ENCODE data around the gene LPCAT3.

Gene LPCAT3

GRCh38 chr12:6958609-6959057 is 59.6 kb downstream of the LPCAT3 start:
- peak overlapping the region; percentile 13 for H3K27ac Mint-ChIP-seq
- H3K27me3 Mint-ChIP-seq (ENCODE audit: low read depth, poor library complexity) = peaks cover 2% of the 10 kb centered on the region
- no peaks in the 10 kb centered on the region for H3K9me3 Mint-ChIP-seq
- H3K4me1 Mint-ChIP-seq = peaks cover 65% of the 10 kb centered on the region
- DNase-seq = no peak
- no peaks in the 10 kb centered on the region for H3K36me3 Mint-ChIP-seq (ENCODE audit: low read depth)
- H3K4me3 Mint-ChIP-seq = no peak overlapping the region
- TF ChIP-seq, protein P1, sequence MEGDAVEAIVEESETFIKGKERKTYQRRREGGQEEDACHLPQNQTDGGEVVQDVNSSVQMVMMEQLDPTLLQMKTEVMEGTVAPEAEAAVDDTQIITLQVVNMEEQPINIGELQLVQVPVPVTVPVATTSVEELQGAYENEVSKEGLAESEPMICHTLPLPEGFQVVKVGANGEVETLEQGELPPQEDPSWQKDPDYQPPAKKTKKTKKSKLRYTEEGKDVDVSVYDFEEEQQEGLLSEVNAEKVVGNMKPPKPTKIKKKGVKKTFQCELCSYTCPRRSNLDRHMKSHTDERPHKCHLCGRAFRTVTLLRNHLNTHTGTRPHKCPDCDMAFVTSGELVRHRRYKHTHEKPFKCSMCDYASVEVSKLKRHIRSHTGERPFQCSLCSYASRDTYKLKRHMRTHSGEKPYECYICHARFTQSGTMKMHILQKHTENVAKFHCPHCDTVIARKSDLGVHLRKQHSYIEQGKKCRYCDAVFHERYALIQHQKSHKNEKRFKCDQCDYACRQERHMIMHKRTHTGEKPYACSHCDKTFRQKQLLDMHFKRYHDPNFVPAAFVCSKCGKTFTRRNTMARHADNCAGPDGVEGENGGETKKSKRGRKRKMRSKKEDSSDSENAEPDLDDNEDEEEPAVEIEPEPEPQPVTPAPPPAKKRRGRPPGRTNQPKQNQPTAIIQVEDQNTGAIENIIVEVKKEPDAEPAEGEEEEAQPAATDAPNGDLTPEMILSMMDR (IDR thresholded peaks at IDR 0.05) = no peak

GRCh38 chr12:6957741-6958608 is 60.3 kb downstream of the LPCAT3 start:
- peaks cover 71% of the 10 kb centered on the region for H3K4me1 Mint-ChIP-seq
- H3K36me3 Mint-ChIP-seq (ENCODE audit: low read depth) = no peaks in the 10 kb centered on the region
- H3K27me3 Mint-ChIP-seq (ENCODE audit: low read depth, poor library complexity) = peaks cover 2% of the 10 kb centered on the region
- no peak overlapping the region for H3K4me3 Mint-ChIP-seq
- H3K9me3 Mint-ChIP-seq = no peaks in the 10 kb centered on the region
- peak overlapping the region; percentile 13 for H3K27ac Mint-ChIP-seq
- DNase-seq = no peak
- TF ChIP-seq, protein P1 (IDR thresholded peaks at IDR 0.05) = no peak

DNA sequence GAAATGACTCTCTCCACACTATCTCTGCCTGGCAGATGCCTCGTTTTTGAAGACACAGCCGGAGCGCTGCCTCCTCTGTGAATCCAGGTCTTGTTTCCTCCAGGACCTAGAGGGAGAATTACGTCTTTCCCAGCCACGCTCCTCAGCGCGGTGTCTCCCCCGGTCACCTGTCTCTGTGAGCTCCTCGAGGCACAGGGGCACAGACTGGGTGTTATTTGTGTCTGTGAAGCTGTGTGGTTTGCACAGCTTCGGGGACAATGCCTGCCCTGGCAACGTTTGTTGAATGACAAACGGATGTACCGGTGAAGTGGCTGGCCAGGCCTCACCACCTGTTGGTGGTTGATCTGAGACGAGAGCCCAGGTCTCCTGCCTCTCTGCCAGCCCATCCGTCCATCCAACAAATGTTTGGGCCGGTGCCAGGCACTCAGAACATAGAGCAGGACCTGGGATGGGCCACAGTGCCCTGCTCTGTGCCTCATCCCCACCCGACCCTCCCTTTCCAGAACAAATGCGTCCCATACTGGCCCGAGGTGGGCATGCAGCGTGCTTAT is 61.0 kb downstream of the LPCAT3 start:
- Mint-ChIP-seq H3K27ac (peak overlapping the region; percentile 85), H3K4me3 (no peak overlapping the region), H3K36me3 (ENCODE audit: low read depth) (no peaks in the 10 kb centered on the region), H3K27me3 (ENCODE audit: low read depth, poor library complexity) (peaks cover 2% of the 10 kb centered on the region), H3K4me1 (peaks cover 71% of the 10 kb centered on the region), H3K9me3 (no peaks in the 10 kb centered on the region)
- TF ChIP-seq, protein P1 (IDR thresholded peaks at IDR 0.05) = no peak
- DNase-seq = no peak

DNA sequence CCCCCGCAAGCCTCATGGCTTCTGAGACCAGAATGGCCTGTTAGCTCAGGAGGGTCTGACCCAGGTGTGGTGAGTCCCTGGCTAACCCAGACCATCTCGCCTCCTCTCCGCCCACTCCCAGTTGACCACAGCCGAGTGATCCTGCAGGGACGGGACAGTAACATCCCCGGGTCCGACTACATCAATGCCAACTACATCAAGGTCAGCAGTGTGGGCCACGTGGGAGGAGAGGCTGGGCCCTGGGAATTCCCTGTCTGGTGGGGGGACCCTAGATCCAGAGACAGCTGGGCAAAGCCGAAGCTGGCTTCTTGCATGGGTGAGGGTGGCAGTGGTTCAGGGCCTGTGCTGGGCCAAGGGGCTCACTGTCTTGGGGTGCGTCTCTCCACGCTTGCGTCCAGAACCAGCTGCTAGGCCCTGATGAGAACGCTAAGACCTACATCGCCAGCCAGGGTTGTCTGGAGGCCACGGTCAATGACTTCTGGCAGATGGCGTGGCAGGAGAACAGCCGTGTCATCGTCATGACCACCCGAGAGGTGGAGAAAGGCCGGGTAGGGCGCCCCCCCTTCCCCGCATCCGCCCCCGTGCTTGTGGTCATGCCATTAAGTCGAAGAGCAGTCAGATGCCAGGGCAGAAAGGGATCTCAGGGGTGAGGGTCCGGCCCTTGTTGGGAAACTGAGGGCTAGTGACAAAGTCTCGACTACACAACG is 62.1 kb downstream of the LPCAT3 start:
- DNase-seq = no peak
- H3K4me3 Mint-ChIP-seq = no peak overlapping the region
- TF ChIP-seq, protein P1 (IDR thresholded peaks at IDR 0.05) = no peak
- H3K27ac Mint-ChIP-seq = no peak overlapping the region
- no peaks in the 10 kb centered on the region for H3K9me3 Mint-ChIP-seq
- H3K36me3 Mint-ChIP-seq (ENCODE audit: low read depth) = no peaks in the 10 kb centered on the region
- peaks cover 65% of the 10 kb centered on the region for H3K4me1 Mint-ChIP-seq
- H3K27me3 Mint-ChIP-seq (ENCODE audit: low read depth, poor library complexity) = peaks cover 2% of the 10 kb centered on the region

- Mint-ChIP-seq H3K4me1 (peaks cover 58% of the 10 kb centered on the region), H3K9me3 (no peaks in the 10 kb centered on the region), H3K27me3 (ENCODE audit: low read depth, poor library complexity) (peaks cover 2% of the 10 kb centered on the region), H3K27ac (no peak overlapping the region), H3K36me3 (ENCODE audit: low read depth) (no peaks in the 10 kb centered on the region), H3K4me3 (no peak overlapping the region)
- TF ChIP-seq, protein P1 (IDR thresholded peaks at IDR 0.05) = no peak
- DNase-seq = no peak
These were observed 62.9 kb downstream of the LPCAT3 start for GRCh38 chr12:6955108-6956020.
